MCF 10A (cell line): ENCODE measurements around the gene IER3. TPM values are rescaled to one million over a fixed set of nuclear protein-coding genes. Genes with fewer than 3 reads are reported as not detected.
A peak's percentile ranks its signal among the peaks of the same experiment; 100 is the strongest.
"Not testable (repeated sequence)": the region's sequence is repeated elsewhere in the genome, so short reads cannot be mapped to it uniquely, and the experiment has no call there.

Experiments used
- BruUV-seq: library from RNA; stranded (reverse); fragments of 400-500 nt; replicated peaks from 2 replicates; lab custom pipeline; 2021; lab: Mats Ljungman, UMichigan
- CTCF ChIA-PET: fragments of 300-600 bp; sonication (Branson Sonifier 250); formaldehyde crosslinking; extraction: SDS; loops from one replicate; lab custom pipeline; 2021; ENCODE audit warnings: antibody characterized with exemption, inconsistent platforms; lab: Yijun Ruan, JAX
- POLR2A ChIA-PET: fragments of 300-600, 350-650 bp; sonication (Branson Sonifier 250); formaldehyde crosslinking; extraction: SDS; loops from one replicate; lab custom pipeline; 2020; ENCODE audit warnings: antibody characterized with exemption, inconsistent platforms; lab: Yijun Ruan, JAX
- DNase-seq: peaks from one replicate; pipeline ENCODE4 v3.0.0-alpha.2; 2018; ENCODE audit not compliant: unreplicated experiment
- H3K27ac Mint-ChIP-seq: one replicate; pipeline ENCODE4 v1.8.0; 2022; ENCODE audit warnings: mild to moderate bottlenecking, low read depth, mixed read lengths; ENCODE audit not compliant: unreplicated experiment
- H3K27me3 Mint-ChIP-seq: one replicate; pipeline ENCODE4 v1.8.0; 2022; ENCODE audit warnings: mixed read lengths; ENCODE audit not compliant: insufficient read depth, unreplicated experiment
- H3K36me3 Mint-ChIP-seq: one replicate; pipeline ENCODE4 v1.8.0; 2022; ENCODE audit warnings: mild to moderate bottlenecking, moderate library complexity, mixed read lengths; ENCODE audit not compliant: insufficient read depth, unreplicated experiment
- H3K4me1 Mint-ChIP-seq: one replicate; pipeline ENCODE4 v1.8.0; 2022; ENCODE audit warnings: mixed read lengths; ENCODE audit not compliant: insufficient read depth, unreplicated experiment
- H3K4me3 Mint-ChIP-seq: one replicate; pipeline ENCODE4 v1.8.0; 2022; ENCODE audit warnings: mild to moderate bottlenecking, moderate library complexity, mixed read lengths; ENCODE audit not compliant: unreplicated experiment
- H3K9me3 Mint-ChIP-seq: one replicate; pipeline ENCODE4 v1.8.0; 2022; ENCODE audit warnings: mixed read lengths; ENCODE audit not compliant: unreplicated experiment
- CTCF ChIP-seq: fragments of 200-600 bp; IDR thresholded peaks from one replicate; pipeline ENCODE4 v1.8.0; 2022; ENCODE audit warnings: antibody characterized with exemption, mild to moderate bottlenecking; ENCODE audit not compliant: unreplicated experiment
- intact Hi-C: fragments of 100-400 bp; cut with micrococcal nuclease; formaldehyde crosslinking; loops from 2 replicates; pipeline ENCODE4 v1.14.1; 2022
- total RNA-seq: library from RNA; stranded (reverse); gene quantifications from 2 replicates; pipeline ENCODE4 v1.2.3, GENCODE V29; 2022

IER3 gene
- total RNA-seq, 1 experiment from 2014 or later: 192 TPM

GRCh38 chr6:30759575-30760239 lies 15.4 kb upstream of the IER3 start:
- no peak for TF ChIP-seq CTCF
- no TSS peak for BruUV-seq
- POLR2A ChIA-PET: interaction anchor here (1.5 kb wide), 1 partner anchor 9 kb away, joined by 8 read pairs; no protein-coding TSS in a partner anchor
- H3K36me3 Mint-ChIP-seq: no peaks in the 10 kb centered on the region
- no peaks in the 10 kb centered on the region for H3K27me3 Mint-ChIP-seq
- H3K4me1 Mint-ChIP-seq: peaks cover 21% of the 10 kb centered on the region
- no peaks in the 10 kb centered on the region for H3K9me3 Mint-ChIP-seq
- CTCF ChIA-PET: interaction anchor here (0.6 to 0.7 kb wide), 4 partner anchors 63 to 698 kb away, joined by 3 to 5 read pairs (median 4); no protein-coding TSS in a partner anchor
- intact Hi-C loops: no loop called here
- no peak for DNase-seq
- H3K27ac Mint-ChIP-seq: no peak overlapping the region
- no peak overlapping the region for H3K4me3 Mint-ChIP-seq

- H3K27ac Mint-ChIP-seq: no peak overlapping the region
- H3K9me3 Mint-ChIP-seq: no peaks in the 10 kb centered on the region
- TF ChIP-seq CTCF: no peak
- no peak for DNase-seq
- intact Hi-C loops: no loop called here
- no peak overlapping the region for H3K4me3 Mint-ChIP-seq
- POLR2A ChIA-PET: interaction anchor here (0.9 to 1.3 kb wide), 2 partner anchors 12 to 24 kb away, joined by 3 to 7 read pairs; no protein-coding TSS in a partner anchor
- CTCF ChIA-PET: interaction anchor here (0.7 to 1.5 kb wide), 3 partner anchors 12 to 64 kb away, joined by 3 to 8 read pairs (median 5); no protein-coding TSS in a partner anchor
- no TSS peak for BruUV-seq
- no peaks in the 10 kb centered on the region for H3K36me3 Mint-ChIP-seq
- no peaks in the 10 kb centered on the region for H3K27me3 Mint-ChIP-seq
- peaks cover 21% of the 10 kb centered on the region for H3K4me1 Mint-ChIP-seq
These were observed 13.0 kb upstream of the IER3 start for GRCh38 chr6:30757261-30757904.

- H3K9me3 Mint-ChIP-seq: not testable (repeated sequence)
These were observed 12.2 kb upstream of the IER3 start for GRCh38 chr6:30756405-30757003.

GRCh38 chr6:30754631-30755030 lies 10.3 kb upstream of the IER3 start:
- DNase-seq: no peak
- TF ChIP-seq CTCF: no peak
- ChIA-PET CTCF (interaction anchor here (0.6 to 1.4 kb wide), 7 partner anchors 12 to 68 kb away, joined by 3 to 6 read pairs (median 3); no protein-coding TSS in a partner anchor), POLR2A (interaction anchor here (0.6 to 1.3 kb wide), 6 partner anchors 10 to 302 kb away, joined by 3 to 5 read pairs (median 4); no protein-coding TSS in a partner anchor)
- Mint-ChIP-seq H3K27ac (peak overlapping the region; percentile 94), H3K4me3 (no peak overlapping the region), H3K27me3 (no peaks in the 10 kb centered on the region), H3K36me3 (no peaks in the 10 kb centered on the region), H3K4me1 (peaks cover 35% of the 10 kb centered on the region), H3K9me3 (no peaks in the 10 kb centered on the region)
- intact Hi-C loops: no loop called here
- no TSS peak for BruUV-seq

More at GRCh38 chr6:30756405-30757003, 12.2 kb upstream of the IER3 start:
- H3K4me1 Mint-ChIP-seq: peaks cover 30% of the 10 kb centered on the region
- H3K27me3 Mint-ChIP-seq, DNase-seq, H3K36me3 Mint-ChIP-seq, H3K4me3 Mint-ChIP-seq, POLR2A ChIA-PET, intact Hi-C loops, H3K27ac Mint-ChIP-seq, BruUV-seq: not testable (repeated sequence)
- CTCF ChIA-PET: interaction anchor here (1.1 to 1.5 kb wide), 2 partner anchors 12 to 65 kb away, joined by 3 to 8 read pairs; no protein-coding TSS in a partner anchor
